K562 (cell line): ENCODE data around the gene MRPL41. TPM values are rescaled to one million over a fixed set of nuclear protein-coding genes. Genes with fewer than 3 reads are reported as not detected.

Source experiments
- CREB1 ChIP-seq, 2 experiments: sonication (generic) in 1 of 2; formaldehyde crosslinking in 1 of 2; IDR thresholded peaks; 2 replicates each; pipeline versions ENCODE4 v1.6.1 to v1.8.0; 2012 to 2022; ENCODE audit warnings: inconsistent platforms in 1 of 2, mild to moderate bottlenecking in 1 of 2, missing genetic modification reagents in 1 of 2, moderate library complexity in 1 of 2
- HCFC1 ChIP-seq: IDR thresholded peaks from 2 replicates; pipeline ENCODE4 v1.6.1; 2012; ENCODE audit warnings: low read depth, low read length, improper control_type of control experiment
- JUND ChIP-seq, 2 experiments: IDR thresholded peaks; 2 replicates in 1 of 2; 3 replicates in 1 of 2; pipeline ENCODE4 v1.6.1; 2011; ENCODE audit warnings: borderline replicate concordance in 2 of 2, low read depth in 2 of 2, low read length in 2 of 2, improper control_type of control experiment in 1 of 2, missing biosample characterization in 1 of 2, missing genetic modification characterization in 1 of 2, missing genetic modification reagents in 1 of 2
- MAZ ChIP-seq, 2 experiments: fragments of 450-650 bp in 1 of 2; sonication (generic) in 1 of 2; formaldehyde crosslinking; IDR thresholded peaks in 1 of 2; conservative IDR thresholded peaks in 1 of 2; 2 replicates each; pipeline versions ENCODE4 v1.4.0 to v1.5.0; 2020; ENCODE audit warnings: mild to moderate bottlenecking in 1 of 2, missing genetic modification reagents in 1 of 2
- NELFE ChIP-seq: IDR thresholded peaks from 2 replicates; pipeline ENCODE4 v1.6.1; 2011; ENCODE audit warnings: mild to moderate bottlenecking; ENCODE audit not compliant: insufficient read depth, insufficient read length
- PRPF4 ChIP-seq: fragments of 200-400 bp; formaldehyde crosslinking; IDR thresholded peaks from one replicate; pipeline ENCODE4 v1.6.1; 2017; ENCODE audit warnings: low read length, low read depth, mild to moderate bottlenecking; ENCODE audit not compliant: insufficient read depth, poor library complexity, severe bottlenecking
- RBM25 ChIP-seq: fragments of 200-400 bp; formaldehyde crosslinking; IDR thresholded peaks from 2 replicates; pipeline ENCODE4 v1.6.1; 2018; ENCODE audit warnings: low read length, low read depth, moderate library complexity; ENCODE audit not compliant: severe bottlenecking
- SMAD4 ChIP-seq: fragments of 250-450 bp; sonication (Bioruptor Pico); conservative IDR thresholded peaks from 2 replicates; pipeline ENCODE4 v1.8.0; 2021; ENCODE audit warnings: inconsistent platforms, mild to moderate bottlenecking, moderate library complexity
- SREBF1 ChIP-seq: fragments of 150-350 bp; IDR thresholded peaks from 2 replicates; pipeline ENCODE4 v1.6.1; 2014; ENCODE audit warnings: antibody characterized with exemption, low read depth, low read length, borderline replicate concordance
- TCF7L2 ChIP-seq: fragments of 150-350 bp; IDR thresholded peaks from 2 replicates; pipeline ENCODE4 v1.6.1; 2016; ENCODE audit warnings: low read depth, mild to moderate bottlenecking, low read length, moderate library complexity
- TOE1 ChIP-seq, 2 experiments: fragments of 450-650 bp in 1 of 2; sonication (generic) in 1 of 2; formaldehyde crosslinking in 1 of 2; IDR thresholded peaks; 2 replicates each; pipeline versions ENCODE4 v1.7.1 to v1.8.0; 2016 to 2022; ENCODE audit warnings: borderline replicate concordance in 2 of 2, mild to moderate bottlenecking in 2 of 2, antibody characterized with exemption in 1 of 2, inconsistent platforms in 1 of 2, low read depth in 1 of 2, missing genetic modification reagents in 1 of 2, moderate library complexity in 1 of 2
- ZNF274 ChIP-seq: IDR thresholded peaks from 2 replicates; pipeline ENCODE4 v1.6.1; 2011; ENCODE audit warnings: low read depth, mild to moderate bottlenecking, low read length, moderate library complexity, borderline replicate concordance
- polyA plus RNA-seq, 8 experiments: library from polyadenylated mRNA; depleted of rRNA in 4 of 8; stranded (reverse) in 5 of 8; unstranded in 3 of 8; fragments of >200 nt; fragmentation: Nextera tagmentation in 2 of 8; fragmentation: Illumina TruSeq in 1 of 8; extraction: Ambion mirVana in 2 of 8; extraction: Trizol in 1 of 8; gene quantifications; 2 replicates each; pipeline versions ENCODE4 v1.2.1 to v1.2.3, GENCODE V29; 2011 to 2014; ENCODE audit warnings: inconsistent platforms in 1 of 8, missing spikeins in 1 of 8
- total RNA-seq, 7 experiments: library from RNA; depleted of rRNA in 6 of 7; stranded (reverse); fragments of >200 nt in 6 of 7; fragmentation: Illumina TruSeq in 2 of 7; extraction: Trizol in 2 of 7; gene quantifications; 2 replicates each; pipeline versions ENCODE4 v1.2.1 to v1.2.3, GENCODE V29; 2011 to 2021; ENCODE audit warnings: low replicate concordance in 1 of 7
- TF ChIP-seq, protein P1 (sequence below), 2 experiments: fragments of 450-650 bp in 1 of 2; sonication (generic) in 1 of 2; formaldehyde crosslinking in 1 of 2; IDR thresholded peaks; 2 replicates each; pipeline versions ENCODE4 v1.7.1 to v1.9.0; 2016 to 2022; ENCODE audit warnings: inconsistent platforms in 1 of 2, mild to moderate bottlenecking in 1 of 2, missing genetic modification reagents in 1 of 2
- TF ChIP-seq, protein P2 (sequence below): fragments of 450-650 bp; IDR thresholded peaks from 2 replicates; pipeline ENCODE4 v1.6.1; 2017; ENCODE audit warnings: mild to moderate bottlenecking, moderate library complexity

Gene MRPL41
- total and polyA plus RNA-seq, 9 of the 15 experiments (the other 6 are each of a cell fraction or from before 2014, with no cell fraction given): 2.6 to 259 (median 21.6) TPM

DNA sequence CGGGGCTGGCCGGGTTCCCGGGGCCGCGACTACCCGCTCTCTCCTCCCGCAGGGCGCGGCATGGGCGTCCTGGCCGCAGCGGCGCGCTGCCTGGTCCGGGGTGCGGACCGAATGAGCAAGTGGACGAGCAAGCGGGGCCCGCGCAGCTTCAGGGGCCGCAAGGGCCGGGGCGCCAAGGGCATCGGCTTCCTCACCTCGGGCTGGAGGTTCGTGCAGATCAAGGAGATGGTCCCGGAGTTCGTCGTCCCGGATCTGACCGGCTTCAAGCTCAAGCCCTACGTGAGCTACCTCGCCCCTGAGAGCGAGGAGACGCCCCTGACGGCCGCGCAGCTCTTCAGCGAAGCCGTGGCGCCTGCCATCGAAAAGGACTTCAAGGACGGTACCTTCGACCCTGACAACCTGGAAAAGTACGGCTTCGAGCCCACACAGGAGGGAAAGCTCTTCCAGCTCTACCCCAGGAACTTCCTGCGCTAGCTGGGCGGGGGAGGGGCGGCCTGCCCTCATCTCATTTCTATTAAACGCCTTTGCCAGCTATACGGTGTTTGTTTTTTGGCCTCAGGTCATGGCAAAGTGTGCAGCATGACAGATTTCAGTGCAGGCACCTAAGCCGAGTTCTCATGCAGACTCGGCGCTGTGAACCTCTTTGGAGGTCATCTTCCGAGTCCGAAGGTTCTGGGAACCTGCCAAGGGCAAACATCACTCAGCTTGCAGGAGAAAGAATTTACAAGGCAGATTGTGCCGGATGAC, 516 bp downstream of the MRPL41 start (continued):
- TF ChIP-seq TOE1 (IDR thresholded peaks at IDR 0.05; ENCODE audit: borderline replicate concordance) (no peak), TOE1 (CRISPR knock-in tag; IDR thresholded peaks at IDR 0.05; ENCODE audit: borderline replicate concordance, low read depth) (0 out of 2 replicates have a peak, but pooled peaks have one; percentile 57), RBM25 (no peak), HCFC1 (no peak), JUND (IDR thresholded peaks at IDR 0.05; ENCODE audit: borderline replicate concordance, low read depth, low read length) (no peak), JUND (tag; IDR thresholded peaks at IDR 0.05; ENCODE audit: borderline replicate concordance, low read depth, low read length) (no peak), MAZ (CRISPR knock-in tag; conservative IDR thresholded peaks at IDR 0.05 in 1 of 2, IDR thresholded peaks at IDR 0.05 in 1 of 2) (no peak; a peak in 2 of 4 replicates), SMAD4 (peak; percentile 42; the same call in 1 of the 2 replicates), TCF7L2 (no peak), PRPF4 (no peak), SREBF1 (no peak), CREB1 (IDR thresholded peaks at IDR 0.05) (0 out of 2 replicates have a peak, but pooled peaks have one; percentile 3), CREB1 (CRISPR knock-in tag; IDR thresholded peaks at IDR 0.05) (no peak), ZNF274 (no peak), NELFE (no peak)
- TF ChIP-seq, protein P1, sequence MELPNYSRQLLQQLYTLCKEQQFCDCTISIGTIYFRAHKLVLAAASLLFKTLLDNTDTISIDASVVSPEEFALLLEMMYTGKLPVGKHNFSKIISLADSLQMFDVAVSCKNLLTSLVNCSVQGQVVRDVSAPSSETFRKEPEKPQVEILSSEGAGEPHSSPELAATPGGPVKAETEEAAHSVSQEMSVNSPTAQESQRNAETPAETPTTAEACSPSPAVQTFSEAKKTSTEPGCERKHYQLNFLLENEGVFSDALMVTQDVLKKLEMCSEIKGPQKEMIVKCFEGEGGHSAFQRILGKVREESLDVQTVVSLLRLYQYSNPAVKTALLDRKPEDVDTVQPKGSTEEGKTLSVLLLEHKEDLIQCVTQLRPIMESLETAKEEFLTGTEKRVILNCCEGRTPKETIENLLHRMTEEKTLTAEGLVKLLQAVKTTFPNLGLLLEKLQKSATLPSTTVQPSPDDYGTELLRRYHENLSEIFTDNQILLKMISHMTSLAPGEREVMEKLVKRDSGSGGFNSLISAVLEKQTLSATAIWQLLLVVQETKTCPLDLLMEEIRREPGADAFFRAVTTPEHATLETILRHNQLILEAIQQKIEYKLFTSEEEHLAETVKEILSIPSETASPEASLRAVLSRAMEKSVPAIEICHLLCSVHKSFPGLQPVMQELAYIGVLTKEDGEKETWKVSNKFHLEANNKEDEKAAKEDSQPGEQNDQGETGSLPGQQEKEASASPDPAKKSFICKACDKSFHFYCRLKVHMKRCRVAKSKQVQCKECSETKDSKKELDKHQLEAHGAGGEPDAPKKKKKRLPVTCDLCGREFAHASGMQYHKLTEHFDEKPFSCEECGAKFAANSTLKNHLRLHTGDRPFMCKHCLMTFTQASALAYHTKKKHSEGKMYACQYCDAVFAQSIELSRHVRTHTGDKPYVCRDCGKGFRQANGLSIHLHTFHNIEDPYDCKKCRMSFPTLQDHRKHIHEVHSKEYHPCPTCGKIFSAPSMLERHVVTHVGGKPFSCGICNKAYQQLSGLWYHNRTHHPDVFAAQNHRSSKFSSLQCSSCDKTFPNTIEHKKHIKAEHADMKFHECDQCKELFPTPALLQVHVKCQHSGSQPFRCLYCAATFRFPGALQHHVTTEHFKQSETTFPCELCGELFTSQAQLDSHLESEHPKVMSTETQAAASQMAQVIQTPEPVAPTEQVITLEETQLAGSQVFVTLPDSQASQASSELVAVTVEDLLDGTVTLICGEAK (IDR thresholded peaks at IDR 0.05): no peak
- TF ChIP-seq, protein P1 (CRISPR knock-in tag; IDR thresholded peaks at IDR 0.05): no peak
- TF ChIP-seq, protein P2, sequence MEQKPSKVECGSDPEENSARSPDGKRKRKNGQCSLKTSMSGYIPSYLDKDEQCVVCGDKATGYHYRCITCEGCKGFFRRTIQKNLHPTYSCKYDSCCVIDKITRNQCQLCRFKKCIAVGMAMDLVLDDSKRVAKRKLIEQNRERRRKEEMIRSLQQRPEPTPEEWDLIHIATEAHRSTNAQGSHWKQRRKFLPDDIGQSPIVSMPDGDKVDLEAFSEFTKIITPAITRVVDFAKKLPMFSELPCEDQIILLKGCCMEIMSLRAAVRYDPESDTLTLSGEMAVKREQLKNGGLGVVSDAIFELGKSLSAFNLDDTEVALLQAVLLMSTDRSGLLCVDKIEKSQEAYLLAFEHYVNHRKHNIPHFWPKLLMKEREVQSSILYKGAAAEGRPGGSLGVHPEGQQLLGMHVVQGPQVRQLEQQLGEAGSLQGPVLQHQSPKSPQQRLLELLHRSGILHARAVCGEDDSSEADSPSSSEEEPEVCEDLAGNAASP: no peak
